PC-9 (cell line): ENCODE measurements around the gene SF3A2.

Source experiments
- CTCF ChIP-seq: fragments of 200-600 bp; sonication (generic); conservative IDR thresholded peaks from 2 replicates; pipeline ENCODE4 v1.6.1; 2017; ENCODE audit warnings: mixed run types, antibody characterized with exemption, mild to moderate bottlenecking, moderate library complexity
- EZH2 ChIP-seq: fragments of 200-600 bp; sonication (generic); IDR thresholded peaks from 2 replicates; pipeline ENCODE4 v1.8.0; 2017; ENCODE audit warnings: antibody characterized with exemption, low read depth

DNA sequence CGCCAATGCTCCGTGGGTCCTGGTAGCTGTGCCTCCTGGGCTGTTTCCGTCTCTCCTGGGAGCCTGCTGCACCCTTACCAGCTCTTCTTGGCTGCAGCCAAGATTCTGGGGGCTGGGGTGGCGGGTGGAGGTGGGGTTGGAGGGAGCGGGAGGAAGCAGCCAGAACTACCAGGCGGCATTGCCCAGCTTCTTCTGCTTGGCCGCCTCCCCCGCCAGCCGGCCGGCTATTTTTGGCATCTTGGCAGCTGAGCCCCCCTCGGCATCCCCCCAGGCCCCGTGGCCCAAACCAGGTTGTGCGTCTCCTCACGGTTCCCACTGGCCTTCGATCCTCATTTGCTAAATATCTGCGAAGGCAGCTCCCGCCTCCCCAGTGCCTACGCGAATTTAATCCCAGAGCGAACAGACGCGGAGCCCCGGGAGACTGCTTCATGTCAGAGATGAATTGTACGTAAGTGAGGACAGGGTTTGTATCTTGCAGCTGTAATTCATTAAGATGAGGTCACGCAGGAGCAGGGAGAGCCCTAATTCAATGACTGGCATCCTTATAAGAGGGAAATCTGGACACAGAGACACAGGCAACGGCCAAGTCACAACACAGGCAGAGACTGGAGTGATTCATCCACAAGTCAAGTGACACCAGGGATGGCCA is 58.2 kb downstream of the SF3A2 start:
- TF ChIP-seq CTCF (no peak), EZH2 (no peak)
